Caco-2 (cell line): Measurements from ENCODE around the gene CBY2. TPM values are rescaled to one million over a fixed set of nuclear protein-coding genes. Genes with fewer than 3 reads are reported as not detected.

Experiments
- BruUV-seq: library from RNA; stranded (reverse); fragments of 400-500 nt; replicated peaks from 2 replicates; lab custom pipeline; 2021; lab: Mats Ljungman, UMichigan
- CTCF ChIA-PET: fragments of 300-600 bp; sonication (Branson Sonifier 250); formaldehyde crosslinking; loops from one replicate; lab custom pipeline; 2022; ENCODE audit warnings: antibody characterized with exemption; lab: Charles Lee
- POLR2A ChIA-PET: fragments of 300-600 bp; sonication (Branson Sonifier 250); formaldehyde crosslinking; loops from one replicate; lab custom pipeline; 2022; ENCODE audit warnings: antibody characterized with exemption; lab: Charles Lee
- DNase-seq, 2 experiments: peaks; one replicate each; pipeline versions ENCODE4 v3.0.0 to v3.0.0-alpha.2; 2020 to 2022
- H3K27me3 ChIP-seq: replicated peaks from 2 replicates; pipeline ENCODE4 v1.6.0; 2011; ENCODE audit warnings: low read length; ENCODE audit not compliant: control insufficient read depth, insufficient read depth
- H3K36me3 ChIP-seq: 2 replicates; pipeline ENCODE4 v1.5.1; 2011; ENCODE audit warnings: low read length; ENCODE audit not compliant: control insufficient read depth, insufficient read depth
- H3K4me1 ChIP-seq: fragments of 250-450 bp; sonication (Bioruptor Pico); 2 replicates; pipeline ENCODE4 v1.5.1; 2020; ENCODE audit warnings: mild to moderate bottlenecking
- H3K4me3 ChIP-seq: 2 replicates; pipeline ENCODE4 v1.5.1; 2011; ENCODE audit warnings: low read depth, mild to moderate bottlenecking, control low read depth, low read length
- H3K9me3 ChIP-seq: fragments of 250-450 bp; sonication (Bioruptor Pico); 2 replicates; pipeline ENCODE4 v1.5.1; 2020; ENCODE audit warnings: mild to moderate bottlenecking, moderate library complexity
- H3K27ac Mint-ChIP-seq: one replicate; pipeline ENCODE4 v1.8.0; 2022; ENCODE audit warnings: mixed read lengths; ENCODE audit not compliant: unreplicated experiment
- H3K27me3 Mint-ChIP-seq: one replicate; pipeline ENCODE4 v1.8.0; 2022; ENCODE audit warnings: mixed read lengths; ENCODE audit not compliant: insufficient read depth, unreplicated experiment
- H3K36me3 Mint-ChIP-seq: one replicate; pipeline ENCODE4 v1.8.0; 2022; ENCODE audit warnings: mild to moderate bottlenecking, mixed read lengths; ENCODE audit not compliant: insufficient read depth, unreplicated experiment
- H3K4me1 Mint-ChIP-seq: one replicate; pipeline ENCODE4 v1.8.0; 2022; ENCODE audit warnings: low read depth, mixed read lengths; ENCODE audit not compliant: unreplicated experiment
- H3K4me3 Mint-ChIP-seq: one replicate; pipeline ENCODE4 v1.8.0; 2022; ENCODE audit warnings: mild to moderate bottlenecking, moderate library complexity, mixed read lengths; ENCODE audit not compliant: unreplicated experiment
- H3K9me3 Mint-ChIP-seq: one replicate; pipeline ENCODE4 v1.8.0; 2022; ENCODE audit warnings: mixed read lengths; ENCODE audit not compliant: unreplicated experiment
- intact Hi-C: fragments of 100-400 bp; cut with micrococcal nuclease; formaldehyde crosslinking; loops from one replicate; pipeline ENCODE4 v1.10.0; 2022; ENCODE audit not compliant: unreplicated experiment
- total RNA-seq: library from RNA; stranded (reverse); gene quantifications from 2 replicates; pipeline ENCODE4 v1.2.3, GENCODE V29; 2022
- TF ChIP-seq, protein P1 (sequence below), 2 experiments: fragments of 200-600 bp in 1 of 2; IDR thresholded peaks; 1 replicate in 1 of 2; 2 replicates in 1 of 2; pipeline versions ENCODE4 v1.5.1 to v1.8.0; 2011 to 2022; ENCODE audit warnings: antibody characterized with exemption in 1 of 2, control low read depth in 1 of 2, inconsistent platforms in 1 of 2, low read depth in 1 of 2, low read length in 1 of 2, mild to moderate bottlenecking in 1 of 2, moderate library complexity in 1 of 2; ENCODE audit not compliant: insufficient read depth in 1 of 2, severe bottlenecking in 1 of 2, unreplicated experiment in 1 of 2

The CBY2 gene
- total RNA-seq, 1 experiment from 2014 or later: 0.91 TPM

DNA sequence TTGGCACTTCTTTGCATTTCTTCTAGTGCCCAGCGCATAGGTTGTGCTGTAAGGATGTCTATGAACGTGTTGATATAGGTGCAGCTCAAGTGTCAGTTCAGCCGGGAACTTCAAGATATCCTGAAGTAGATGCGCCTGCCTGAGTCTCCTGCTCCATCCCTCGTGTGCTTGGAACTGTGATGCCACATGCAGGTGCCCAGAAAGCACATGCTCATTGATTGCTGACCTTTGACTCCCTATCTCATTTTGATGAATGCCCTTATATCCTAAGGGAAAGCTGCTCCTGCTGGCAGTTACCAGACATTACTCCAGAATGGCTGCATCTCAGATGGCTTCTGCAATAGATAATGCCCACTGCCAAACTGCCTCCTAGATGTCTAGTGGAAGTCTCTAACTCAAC, 40.9 kb downstream of the CBY2 start:
- Mint-ChIP-seq H3K9me3 (no peaks in the 10 kb centered on the region), H3K4me1 (no peaks in the 10 kb centered on the region), H3K27me3 (no peaks in the 10 kb centered on the region), H3K4me3 (no peak overlapping the region), H3K36me3 (no peaks in the 10 kb centered on the region), H3K27ac (no peak overlapping the region)
- TF ChIP-seq, protein P1, sequence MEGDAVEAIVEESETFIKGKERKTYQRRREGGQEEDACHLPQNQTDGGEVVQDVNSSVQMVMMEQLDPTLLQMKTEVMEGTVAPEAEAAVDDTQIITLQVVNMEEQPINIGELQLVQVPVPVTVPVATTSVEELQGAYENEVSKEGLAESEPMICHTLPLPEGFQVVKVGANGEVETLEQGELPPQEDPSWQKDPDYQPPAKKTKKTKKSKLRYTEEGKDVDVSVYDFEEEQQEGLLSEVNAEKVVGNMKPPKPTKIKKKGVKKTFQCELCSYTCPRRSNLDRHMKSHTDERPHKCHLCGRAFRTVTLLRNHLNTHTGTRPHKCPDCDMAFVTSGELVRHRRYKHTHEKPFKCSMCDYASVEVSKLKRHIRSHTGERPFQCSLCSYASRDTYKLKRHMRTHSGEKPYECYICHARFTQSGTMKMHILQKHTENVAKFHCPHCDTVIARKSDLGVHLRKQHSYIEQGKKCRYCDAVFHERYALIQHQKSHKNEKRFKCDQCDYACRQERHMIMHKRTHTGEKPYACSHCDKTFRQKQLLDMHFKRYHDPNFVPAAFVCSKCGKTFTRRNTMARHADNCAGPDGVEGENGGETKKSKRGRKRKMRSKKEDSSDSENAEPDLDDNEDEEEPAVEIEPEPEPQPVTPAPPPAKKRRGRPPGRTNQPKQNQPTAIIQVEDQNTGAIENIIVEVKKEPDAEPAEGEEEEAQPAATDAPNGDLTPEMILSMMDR (IDR thresholded peaks at IDR 0.05; ENCODE audit: insufficient read depth in 1 of 2, low read depth in 1 of 2, low read length in 1 of 2, severe bottlenecking in 1 of 2, unreplicated experiment in 1 of 2): no peak
- Histone ChIP-seq H3K9me3 (no peaks in the 10 kb centered on the region), H3K4me1 (no peaks in the 10 kb centered on the region), H3K27me3 (no peaks in the 10 kb centered on the region), H3K36me3 (no peaks in the 10 kb centered on the region), H3K4me3 (no peak overlapping the region)
- no peak for DNase-seq
- ChIA-PET POLR2A (no interaction called here), CTCF (no interaction called here)
- intact Hi-C loops: no loop called here
- no TSS peak for BruUV-seq

DNA sequence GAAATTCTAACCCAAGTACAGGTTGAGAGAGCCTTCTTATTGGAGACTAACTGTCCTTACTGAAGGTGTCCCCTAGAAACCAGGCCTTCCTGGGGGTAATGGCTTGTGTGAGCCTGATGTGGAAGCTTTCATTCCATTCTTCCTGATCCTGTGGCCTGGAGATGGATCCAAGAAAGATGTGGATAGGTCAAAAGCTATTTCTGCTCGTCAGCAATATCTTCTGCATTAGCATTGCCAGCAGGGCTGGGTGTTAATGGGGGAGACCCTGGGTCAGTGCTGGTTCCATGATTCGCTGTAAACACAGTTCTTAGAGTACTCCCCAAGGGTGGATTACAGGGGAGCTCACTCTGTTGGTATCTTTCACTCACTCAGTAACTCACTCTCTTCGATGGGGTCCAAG, 42.9 kb downstream of the CBY2 start:
- intact Hi-C loops: no loop called here
- no peaks in the 10 kb centered on the region for H3K4me1 ChIP-seq
- H3K4me3 ChIP-seq: no peak overlapping the region
- Mint-ChIP-seq H3K4me3 (no peak overlapping the region), H3K36me3 (no peaks in the 10 kb centered on the region), H3K4me1 (peaks cover 2% of the 10 kb centered on the region), H3K27me3 (no peaks in the 10 kb centered on the region), H3K9me3 (no peaks in the 10 kb centered on the region), H3K27ac (no peak overlapping the region)
- TF ChIP-seq, protein P1 (IDR thresholded peaks at IDR 0.05; ENCODE audit: insufficient read depth in 1 of 2, low read depth in 1 of 2, low read length in 1 of 2, severe bottlenecking in 1 of 2, unreplicated experiment in 1 of 2): no peak
- no peak for DNase-seq
- BruUV-seq: no TSS peak
- H3K27me3 ChIP-seq: no peaks in the 10 kb centered on the region
- ChIA-PET POLR2A (no interaction called here), CTCF (no interaction called here)
- H3K36me3 ChIP-seq: no peaks in the 10 kb centered on the region
- no peaks in the 10 kb centered on the region for H3K9me3 ChIP-seq

- no peak overlapping the region for H3K27ac Mint-ChIP-seq
- peaks cover 11% of the 10 kb centered on the region for H3K4me1 Mint-ChIP-seq
- no peak overlapping the region for H3K4me3 Mint-ChIP-seq
- H3K4me3 ChIP-seq: no peak overlapping the region
- peaks cover 2% of the 10 kb centered on the region for H3K9me3 Mint-ChIP-seq
- BruUV-seq: no TSS peak
- H3K9me3 ChIP-seq: no peaks in the 10 kb centered on the region
- no peaks in the 10 kb centered on the region for H3K36me3 Mint-ChIP-seq
- intact Hi-C loops: no loop called here
- H3K4me1 ChIP-seq: no peaks in the 10 kb centered on the region
- H3K36me3 ChIP-seq: no peaks in the 10 kb centered on the region
- ChIA-PET POLR2A (no interaction called here), CTCF (no interaction called here)
- TF ChIP-seq, protein P1 (IDR thresholded peaks at IDR 0.05; ENCODE audit: insufficient read depth in 1 of 2, low read depth in 1 of 2, low read length in 1 of 2, severe bottlenecking in 1 of 2, unreplicated experiment in 1 of 2): no peak
- no peaks in the 10 kb centered on the region for H3K27me3 ChIP-seq
- no peaks in the 10 kb centered on the region for H3K27me3 Mint-ChIP-seq
- DNase-seq: no peak
Measured at GRCh38 chr13:45747071-45747470, 45.0 kb downstream of the CBY2 start.
